ENCODE data around the gene MBP.

DNA sequence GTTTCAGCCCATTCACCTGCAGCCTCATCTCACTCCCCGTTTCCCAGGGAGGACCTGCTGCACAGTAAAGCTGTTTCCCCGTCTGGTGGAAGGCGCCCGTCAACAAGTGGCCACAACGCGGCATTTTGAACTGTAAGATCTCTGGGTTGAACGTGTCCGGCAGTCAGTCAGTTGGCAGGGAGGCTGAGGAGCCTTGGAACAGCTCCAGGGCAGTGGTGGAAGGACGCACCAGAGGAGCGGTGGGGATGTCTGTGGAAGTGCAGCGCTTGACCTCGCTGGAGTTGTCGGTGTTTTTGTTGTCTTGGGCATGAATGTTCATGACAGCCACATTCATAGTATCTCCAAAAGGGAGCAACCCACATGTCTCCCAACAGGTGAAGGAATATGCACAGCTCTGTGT, 31.4 kb upstream of the MBP start:
- TF ChIP-seq POLR2AphosphoS5 (IDR thresholded peaks at IDR 0.05; ENCODE audit: borderline replicate concordance, low read depth, low read length) (no peak), EZH2 (IDR thresholded peaks at IDR 0.05) (no peak)
